GM18858 (cell line): ENCODE data around the gene TTLL8.
"Not testable (repeated sequence)": the region's sequence is repeated elsewhere in the genome, so short reads cannot be mapped to it uniquely, and the experiment has no call there.

Experiments used
- ATAC-seq: cut with Tn5 transposase; IDR thresholded peaks from one replicate; pipeline ENCODE4 v1.9.1; 2021; ENCODE audit not compliant: unreplicated experiment

Gene TTLL8

DNA sequence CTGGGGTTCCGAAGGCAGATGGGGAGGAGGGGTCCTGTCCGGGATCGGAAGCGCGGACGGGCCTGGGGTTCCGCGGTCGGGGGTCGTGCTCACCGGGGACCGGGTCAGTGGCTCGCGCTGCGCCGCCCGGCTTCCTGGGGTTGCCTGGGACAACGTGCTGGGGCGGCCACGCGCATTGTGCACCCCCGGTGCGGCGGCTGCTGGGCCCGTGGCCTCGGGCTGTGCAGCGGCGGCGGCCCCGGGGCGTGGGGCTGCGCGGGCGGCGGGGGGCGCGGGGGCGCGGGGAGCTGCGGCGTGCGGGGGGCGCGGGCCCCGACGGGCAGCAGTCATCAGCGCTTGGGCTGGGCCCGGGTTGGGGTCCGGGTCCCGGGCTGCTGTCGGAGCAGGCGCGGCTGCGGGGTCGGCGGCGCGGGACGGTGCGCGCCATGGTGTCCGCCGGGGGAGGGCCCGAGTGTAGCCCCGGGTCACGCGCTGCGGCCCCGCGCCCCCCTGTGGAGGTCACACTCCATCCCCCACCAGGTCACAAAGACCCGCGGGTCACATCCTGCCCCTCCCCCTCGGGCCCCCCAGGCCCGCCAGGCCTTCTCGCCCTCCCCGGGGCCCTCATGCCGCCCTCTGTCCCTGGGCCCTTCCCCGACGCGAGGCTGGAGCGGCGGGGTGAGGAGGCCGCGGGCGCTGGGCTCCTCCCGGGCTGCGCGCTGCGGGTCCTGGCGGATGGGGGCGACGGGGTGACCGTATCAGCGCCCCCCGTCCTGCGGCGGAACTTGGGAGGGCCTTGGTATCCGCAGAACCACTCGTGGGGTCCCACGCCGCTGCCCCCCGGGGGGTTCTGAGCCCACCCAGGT lies at the start of gene TTLL8:
TSS of gene TTLL8 (minus strand) at position 238 of the 845 bp plus-strand sequence.
- no peak for ATAC-seq

DNA sequence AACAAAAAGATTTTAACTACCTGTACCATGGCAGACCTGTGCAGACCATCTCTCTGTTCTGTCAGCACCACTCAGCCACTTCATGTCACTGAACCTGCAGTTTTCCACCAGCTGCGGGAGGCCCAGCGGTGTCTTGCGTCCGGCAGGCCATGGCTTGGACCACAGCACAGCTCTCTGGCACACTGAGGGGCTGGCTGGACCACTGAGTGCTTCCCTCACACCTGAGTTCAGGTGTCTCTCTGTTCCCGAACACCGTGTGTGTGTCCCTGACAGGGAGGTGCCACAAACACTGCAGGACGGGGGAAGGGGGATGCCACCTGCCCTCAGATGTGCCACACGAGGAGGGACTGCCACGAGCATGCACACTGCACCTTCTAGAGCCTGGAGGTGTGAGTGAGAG lies 49.4 kb upstream of the TTLL8 start:
- ATAC-seq = no peak

DNA sequence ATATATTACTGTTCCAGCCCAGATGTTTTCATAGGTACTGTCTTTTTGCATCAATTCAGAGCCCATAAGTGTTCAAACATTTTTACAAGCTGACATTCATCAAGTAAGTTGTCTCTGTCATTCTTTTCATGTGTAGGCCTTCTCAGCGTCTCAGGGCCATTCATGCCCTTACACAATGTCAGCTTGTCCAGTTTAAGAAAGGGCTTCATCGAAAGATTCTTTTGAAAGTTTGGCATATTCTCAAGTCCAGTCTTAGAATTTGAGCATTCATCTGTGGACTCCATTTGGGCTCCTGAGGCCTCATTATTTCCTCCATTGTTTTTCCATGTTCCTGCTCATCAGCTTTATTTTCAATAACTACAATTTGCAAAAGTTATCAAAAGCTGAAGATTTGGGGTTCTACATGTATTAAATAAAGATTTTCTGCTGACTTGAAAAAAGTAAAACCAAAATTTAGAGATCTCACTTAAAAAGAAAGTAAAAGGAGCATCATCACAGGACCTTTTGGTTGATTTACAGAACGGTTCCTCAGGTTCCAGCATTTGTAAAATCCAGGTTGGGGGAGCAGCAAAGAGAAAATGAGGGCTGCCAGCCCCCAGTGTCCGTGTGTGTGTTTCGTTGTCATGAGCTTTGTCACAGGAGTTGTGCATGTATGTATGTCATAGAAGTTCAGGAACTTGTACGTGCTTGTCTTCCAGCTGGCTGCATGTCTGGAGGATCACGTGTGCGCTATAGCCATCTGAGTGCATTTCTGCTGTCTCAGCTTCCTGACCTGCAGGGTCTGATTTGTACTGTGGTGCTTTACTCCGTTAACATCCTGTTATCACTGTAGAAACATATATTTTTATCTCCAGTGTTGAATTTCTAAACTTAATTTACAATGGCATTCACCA lies 47.4 kb upstream of the TTLL8 start:
- ATAC-seq = no peak

DNA sequence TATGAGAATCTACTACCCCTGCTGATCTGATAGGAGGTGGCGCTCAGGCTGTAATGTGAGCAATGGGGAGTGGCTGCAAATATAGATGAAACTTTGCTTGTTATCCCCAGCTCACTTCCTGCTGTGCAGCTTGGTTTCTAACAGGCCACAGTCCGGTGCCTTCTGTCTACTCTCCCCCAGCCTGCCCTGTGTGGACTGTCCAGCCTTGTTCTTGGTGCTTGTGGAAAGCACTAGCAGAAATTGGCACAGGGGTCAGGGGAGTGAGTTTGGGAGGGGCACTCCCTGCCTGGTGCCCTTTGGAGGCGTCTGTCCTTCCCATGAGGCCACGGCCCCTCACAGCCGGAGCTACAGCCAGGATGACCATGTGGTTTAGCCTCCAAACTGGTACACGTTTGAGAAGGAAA lies 46.0 kb upstream of the TTLL8 start:
- no peak for ATAC-seq

DNA sequence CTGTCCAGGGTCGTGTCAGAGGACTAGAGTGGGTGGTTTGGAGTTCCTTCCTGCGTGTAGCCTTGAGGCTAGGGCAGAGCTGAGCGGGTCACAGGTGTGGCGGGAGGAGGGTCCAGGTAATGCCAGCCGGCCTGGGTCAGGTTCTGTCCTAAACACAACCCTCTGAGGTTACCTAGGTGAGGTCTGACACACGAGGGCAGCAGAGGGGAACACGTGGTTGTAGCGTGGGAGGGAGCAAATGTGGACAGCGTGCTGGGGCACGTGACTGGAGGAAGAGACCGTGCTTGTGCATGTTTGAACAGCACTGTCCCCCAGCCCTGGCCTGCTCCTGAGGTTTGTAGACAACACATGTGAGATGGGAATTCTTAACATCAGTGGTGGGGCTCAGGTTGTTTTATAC lies 44.8 kb upstream of the TTLL8 start:
- no peak for ATAC-seq

- no peak for ATAC-seq
Measured at GRCh38 chr22:50101870-50102565, 43.9 kb upstream of the TTLL8 start.

DNA sequence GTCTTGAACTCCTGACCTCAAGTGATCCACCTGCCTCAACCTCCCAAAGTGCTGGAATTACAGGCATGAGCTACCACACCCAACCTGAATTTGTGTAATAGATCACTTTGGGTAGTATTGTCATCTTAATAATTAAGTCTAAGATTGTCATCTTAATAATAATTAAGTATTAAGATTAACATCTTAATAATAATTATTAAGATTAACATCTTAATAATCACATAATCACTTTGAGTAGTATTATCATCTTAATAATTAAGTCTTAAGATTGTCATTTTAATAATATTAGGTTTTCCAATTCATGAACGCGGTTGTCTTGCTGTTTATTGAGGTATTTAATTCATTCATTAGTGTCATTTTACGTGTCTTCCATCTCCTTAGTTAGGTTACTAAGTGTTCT lies 40.0 kb upstream of the TTLL8 start:
- no peak for ATAC-seq

GRCh38 chr22:50092342-50092741 lies 34.2 kb upstream of the TTLL8 start:
- ATAC-seq = no peak

- no peak for ATAC-seq
Measured at GRCh38 chr22:50091092-50091768, 33.1 kb upstream of the TTLL8 start.

GRCh38 chr22:50090412-50090714 lies 32.3 kb upstream of the TTLL8 start:
- ATAC-seq = no peak

GRCh38 chr22:50089682-50090411 lies 31.7 kb upstream of the TTLL8 start, which contains the start of gene MOV10L1:
Gene MOV10L1 (plus strand): TSS chr22:50090006. CDS start chr22:50090089, 83 bp downstream.
- ATAC-seq = no peak

- no peak for ATAC-seq
Measured at GRCh38 chr22:50089231-50089630, 31.1 kb upstream of the TTLL8 start.

GRCh38 chr22:50088096-50088495 lies 30.0 kb upstream of the TTLL8 start:
- ATAC-seq = no peak

- no peak for ATAC-seq
Measured at GRCh38 chr22:50087646-50088045, 29.5 kb upstream of the TTLL8 start.

DNA sequence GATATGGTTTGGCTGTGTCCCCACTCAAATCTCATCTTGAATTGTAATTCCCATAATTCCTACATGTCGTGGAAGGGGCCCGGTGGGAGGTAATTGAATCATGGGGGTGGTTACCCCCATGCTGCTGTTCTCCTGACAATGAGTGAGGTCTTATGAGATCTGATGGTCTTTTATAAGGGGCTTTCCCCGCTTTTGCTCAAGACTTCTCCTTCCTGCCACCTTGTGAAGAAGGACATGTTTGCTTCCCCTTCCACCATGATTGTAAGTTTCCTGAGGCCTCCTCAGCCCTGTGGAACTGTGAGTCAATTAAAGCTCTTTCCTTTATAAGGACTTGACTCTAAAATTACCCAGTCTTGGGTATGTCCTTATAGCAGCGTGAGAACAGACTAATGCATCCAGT lies 28.9 kb upstream of the TTLL8 start:
- not testable (repeated sequence) for ATAC-seq

DNA sequence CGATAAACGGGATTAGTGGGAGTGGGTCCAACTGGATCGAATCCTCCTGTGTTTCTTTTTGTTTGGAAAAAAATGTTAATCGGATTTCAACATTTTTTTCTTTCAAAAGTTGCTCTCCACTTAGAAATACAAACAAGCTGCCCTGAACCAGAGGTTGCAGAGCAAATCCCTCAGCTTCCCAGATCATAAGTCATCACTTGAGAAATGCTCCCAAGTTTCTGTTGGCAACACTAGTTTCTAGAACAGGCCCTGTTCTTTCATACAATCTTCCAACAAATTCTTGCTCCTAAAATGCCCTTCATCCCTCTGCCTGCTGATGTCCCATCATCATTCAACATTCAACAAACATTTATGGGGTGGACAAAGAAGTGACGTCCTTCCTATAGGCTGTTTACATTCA lies 28.4 kb upstream of the TTLL8 start:
- no peak for ATAC-seq

- no peak for ATAC-seq
Measured at GRCh38 chr22:50085211-50085972, 27.3 kb upstream of the TTLL8 start, which contains the start of gene MLC1. Gene MLC1 (minus strand): TSS chr22:50085426. CDS start chr22:50084902, 524 bp downstream.

GRCh38 chr22:50084614-50085021 lies 26.5 kb upstream of the TTLL8 start:
- ATAC-seq = no peak

DNA sequence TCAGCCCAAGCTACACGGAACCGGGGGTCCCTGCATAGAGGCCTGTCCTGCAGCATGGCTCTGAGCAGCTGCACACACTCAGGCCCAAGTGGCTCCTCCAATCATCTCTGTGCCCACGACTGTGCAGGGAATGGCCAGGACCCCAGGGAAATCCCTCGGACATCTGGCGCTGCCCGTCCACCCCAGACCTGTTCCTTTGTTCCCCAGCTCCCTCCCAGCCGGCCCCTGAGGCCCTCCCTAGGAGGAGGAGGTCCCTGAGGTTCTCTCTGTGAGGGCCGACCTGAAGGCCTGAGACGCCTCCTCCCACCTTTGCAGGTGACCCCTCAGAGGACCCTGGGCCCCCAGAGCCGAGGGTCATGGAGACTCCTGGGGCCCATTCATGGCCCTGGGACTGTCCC lies 26.0 kb upstream of the TTLL8 start:
- no peak for ATAC-seq
